B cell (primary cell): Measurements from ENCODE around the gene CTDNEP1. TPM values are rescaled to one million over a fixed set of nuclear protein-coding genes. Genes with fewer than 3 reads are reported as not detected.

Experiments used
- ATAC-seq: fragments of 200-7000 bp; cut with Tn5 transposase; one replicate; pipeline ENCODE4 v1.10.0; 2021; ENCODE audit warnings: low read depth, mild to moderate bottlenecking, moderate number of reproducible peaks, moderate library complexity
- CTCF ChIA-PET: fragments of 350-600 bp; sonication (Branson Sonifier 250); formaldehyde crosslinking; loops from one replicate; lab custom pipeline; 2021; ENCODE audit warnings: antibody characterized with exemption, inconsistent platforms; lab: Charles Lee
- POLR2A ChIA-PET: fragments of 350-600 bp; sonication (Branson Sonifier 250); formaldehyde crosslinking; loops from one replicate; lab custom pipeline; 2021; ENCODE audit warnings: antibody characterized with exemption; lab: Charles Lee
- DNase-seq: peaks from one replicate; pipeline ENCODE4 v3.0.0; 2013
- H2AFZ ChIP-seq: 2 replicates; pipeline ENCODE4 v1.6.1; 2012; ENCODE audit warnings: mild to moderate bottlenecking, low read depth, low read length; ENCODE audit not compliant: insufficient read depth, poor library complexity, severe bottlenecking
- H3K27ac ChIP-seq, 2 donors: 1 replicate in 1 of 2; 2 replicates in 1 of 2; pipeline ENCODE4 v1.5.1; 2012 to 2013; ENCODE audit warnings: low read length in 2 of 2, mild to moderate bottlenecking in 2 of 2, moderate library complexity in 1 of 2
- H3K27me3 ChIP-seq, 4 experiments: fragments of 200-600 bp in 1 of 4; sonication (generic) in 1 of 4; replicated peaks in 1 of 4; 1 replicate in 2 of 4; 2 replicates in 2 of 4; pipeline versions ENCODE4 v1.6.1 to v1.7.0; 2013 to 2016; ENCODE audit warnings: low read length in 3 of 4, mild to moderate bottlenecking in 2 of 4, mixed read lengths in 1 of 4, moderate library complexity in 1 of 4; ENCODE audit not compliant: insufficient read depth in 4 of 4, control insufficient read depth in 3 of 4; ENCODE audit errors: control extremely low read depth in 1 of 4
- H3K36me3 ChIP-seq, 2 experiments: replicated peaks in 1 of 2; 1 replicate in 1 of 2; 2 replicates in 1 of 2; pipeline versions ENCODE4 v1.6.1 to v1.7.1; 2013; ENCODE audit warnings: low read length in 1 of 2; ENCODE audit not compliant: insufficient read depth in 2 of 2, control insufficient read depth in 1 of 2; ENCODE audit errors: control extremely low read depth in 1 of 2, extremely low read depth in 1 of 2
- H3K4me1 ChIP-seq, 2 donors: fragments of 200-600 bp in 1 of 2; sonication (generic) in 1 of 2; 1 replicate in 1 of 2; 2 replicates in 1 of 2; pipeline versions ENCODE4 v1.5.1 to v1.6.1; 2013 to 2017; ENCODE audit warnings: low read length in 2 of 2; ENCODE audit not compliant: control insufficient read depth in 2 of 2, insufficient read depth in 2 of 2
- H3K4me2 ChIP-seq: replicated peaks from 2 replicates; pipeline ENCODE3; 2012; ENCODE audit warnings: mild to moderate bottlenecking, low read depth, low read length; ENCODE audit not compliant: poor library complexity, severe bottlenecking
- H3K4me3 ChIP-seq, 5 experiments: fragments of 200-600 bp in 1 of 5; sonication (generic) in 1 of 5; 1 replicate in 3 of 5; 2 replicates in 2 of 5; pipeline versions ENCODE4 v1.5.1 to v1.7.0; 2011 to 2016; ENCODE audit warnings: low read length in 4 of 5, mild to moderate bottlenecking in 4 of 5, low read depth in 2 of 5, control low read depth in 1 of 5, moderate library complexity in 1 of 5; ENCODE audit not compliant: insufficient read depth in 1 of 5; ENCODE audit errors: control extremely low read depth in 1 of 5, extremely low read depth in 1 of 5
- H3K79me2 ChIP-seq: fragments of 200-600 bp; sonication (generic); one replicate; pipeline ENCODE4 v1.6.0; 2016; ENCODE audit warnings: low read length; ENCODE audit not compliant: control insufficient read depth, insufficient read depth
- H3K9ac ChIP-seq: fragments of 200-600 bp; sonication (generic); 2 replicates; pipeline ENCODE4 v1.6.1; 2017; ENCODE audit warnings: mild to moderate bottlenecking, low read length, moderate library complexity
- H3K9me3 ChIP-seq, 3 donors: one replicate each; pipeline versions ENCODE4 v1.6.1 to v1.7.1; 2013; ENCODE audit warnings: low read length in 2 of 3; ENCODE audit not compliant: control insufficient read depth in 2 of 3, insufficient read depth in 1 of 3; ENCODE audit errors: control extremely low read depth in 1 of 3
- H4K20me1 ChIP-seq: 2 replicates; pipeline ENCODE4 v1.6.0; 2012; ENCODE audit warnings: mild to moderate bottlenecking, low read length; ENCODE audit not compliant: insufficient read depth, control insufficient read depth, poor library complexity, severe bottlenecking
- H3K27ac Mint-ChIP-seq: one replicate; pipeline ENCODE4 v1.8.0; 2021; ENCODE audit warnings: mixed read lengths
- H3K27me3 Mint-ChIP-seq: one replicate; pipeline ENCODE4 v1.8.0; 2021; ENCODE audit warnings: mixed read lengths
- H3K4me1 Mint-ChIP-seq: one replicate; pipeline ENCODE4 v1.8.0; 2021; ENCODE audit warnings: mixed read lengths
- H3K4me3 Mint-ChIP-seq: one replicate; pipeline ENCODE4 v1.8.0; 2021; ENCODE audit warnings: mixed read lengths
- H3K9me3 Mint-ChIP-seq: one replicate; pipeline ENCODE4 v1.8.0; 2022; ENCODE audit warnings: mixed read lengths; ENCODE audit not compliant: insufficient read depth
- EZH2 ChIP-seq: IDR thresholded peaks from 2 replicates; pipeline ENCODE4 v1.6.1; 2012; ENCODE audit warnings: borderline replicate concordance, low read depth, mild to moderate bottlenecking, moderate library complexity, low read length; ENCODE audit not compliant: insufficient read depth, poor library complexity, severe bottlenecking
- WGBS: methylation state at CpG from one replicate; pipeline ENCODE4 v1.1.5; 2013; ENCODE audit warnings: missing lambda C conversion rate; ENCODE audit not compliant: insufficient coverage; 5-methylcytosine and 5-hydroxymethylcytosine counted together
- intact Hi-C: fragments of 100-400 bp; cut with micrococcal nuclease; formaldehyde crosslinking; loops from one replicate; pipeline ENCODE4 v1.10.0; 2022
- polyA plus RNA-seq: library from polyadenylated mRNA; depleted of rRNA; stranded (reverse); fragments of >200 nt; gene quantifications from 2 replicates; pipeline ENCODE4 v1.2.3, GENCODE V29; 2012
- total RNA-seq, 2 donors: library from RNA; stranded (reverse); fragments of 120-200 nt in 1 of 2; gene quantifications; 1 replicate in 1 of 2; 2 replicates in 1 of 2; pipeline versions ENCODE4 v1.2.3 to v1.2.4, GENCODE V29; 2013 to 2022
- TF ChIP-seq, protein P1 (sequence below): fragments of 200-600 bp; IDR thresholded peaks from one replicate; pipeline ENCODE4 v1.8.0; 2022; ENCODE audit warnings: antibody characterized with exemption, mild to moderate bottlenecking

The CTDNEP1 gene
- total and polyA plus RNA-seq, 2 donors (not counting 1 experiment from before 2014, with no cell fraction given), result 125 to 162 TPM

DNA sequence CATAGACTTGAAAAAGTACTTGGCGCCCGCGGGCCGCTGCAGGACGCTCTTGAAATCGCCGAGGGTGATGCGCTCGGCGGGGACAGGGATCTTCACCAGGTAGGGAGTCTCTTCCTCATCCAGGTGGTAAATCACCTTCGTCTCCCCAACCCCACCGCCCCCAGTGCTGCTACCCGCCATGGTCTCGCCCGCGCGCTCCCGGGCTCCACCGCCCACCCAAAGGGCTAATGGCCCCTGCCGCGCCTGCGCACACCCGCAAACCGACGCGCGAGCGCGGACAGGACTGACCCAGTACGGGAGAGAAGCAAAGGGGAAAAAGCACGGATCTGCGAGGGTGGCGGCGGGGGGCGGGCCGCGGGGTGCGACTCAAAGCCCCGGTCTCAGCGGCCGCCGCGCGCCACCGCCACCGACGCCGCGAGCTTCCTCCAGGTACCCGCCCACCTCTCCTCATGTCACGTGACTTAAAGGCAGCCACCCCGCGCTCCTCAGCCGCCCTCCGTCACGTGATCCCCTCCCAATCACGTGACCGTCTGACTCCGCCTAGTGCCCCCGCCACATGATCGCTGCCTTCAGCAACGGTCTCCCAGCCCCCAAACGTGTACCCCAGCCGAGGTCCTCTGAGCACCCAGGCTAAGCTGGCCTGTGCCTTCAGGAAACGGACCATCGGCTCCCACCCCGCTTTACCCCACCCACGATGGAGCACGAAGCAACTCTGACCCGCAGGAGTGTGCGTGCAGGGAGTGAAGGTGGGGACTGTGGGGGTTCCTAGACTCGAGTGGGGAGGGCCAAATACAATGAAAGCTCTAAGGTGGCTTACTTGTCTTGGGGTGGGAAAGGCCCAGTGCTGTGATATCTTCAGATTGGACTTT lies 17.2 kb downstream of the CTDNEP1 start, which contains the start of gene DVL2:
TSS of gene DVL2 (minus strand) at position 435 of the 869 bp plus-strand sequence. CDS start at position 180, 255 bp downstream.
- Histone ChIP-seq H3K36me3 (peaks cover 0 to 25% of the 10 kb centered on the region in 2 experiments), H3K4me3 (peak within 1 kb of the TSS; percentile 80 to 96 (median 92)), H3K27ac (peak within 1 kb of the TSS; percentile 68 to 88), H3K4me2 (peak within 1 kb of the TSS; percentile 96), H2AFZ (peak within 1 kb of the TSS; percentile 94), H3K79me2 (peaks cover 68% of the 10 kb centered on the region), H3K4me1 (peaks cover 31 to 42% of the 10 kb centered on the region in 2 donors), H4K20me1 (peaks cover 15% of the 10 kb centered on the region), H3K9me3 (no peaks in the 10 kb centered on the region), H3K9ac (peak within 1 kb of the TSS; percentile 78), H3K27me3 (no peaks in the 10 kb centered on the region)
- ATAC-seq (peak; percentile 50), DNase-seq (peak; percentile 97)
- Mint-ChIP-seq H3K4me3 (peak within 1 kb of the TSS; percentile 97), H3K27me3 (no peaks in the 10 kb centered on the region), H3K9me3 (no peaks in the 10 kb centered on the region), H3K27ac (peak within 1 kb of the TSS; percentile 99), H3K4me1 (peaks cover 44% of the 10 kb centered on the region)
- WGBS, result under 1% methylated on average over 63 of the region's 72 CpGs
- intact Hi-C loops, result loop anchor here (1.0 kb wide), 4 partner anchors 15 to 95 kb away; partner anchors contain the start of genes ACADVL, DLG4 and NEURL4
- ChIA-PET POLR2A (interaction anchor here (0.6 to 13.1 kb wide), 12 partner anchors 9 to 1013 kb away, joined by 3 to 157 read pairs (median 4); partner anchors contain the start of genes ACADVL, ACAP1, DLG4 and GABARAP), CTCF (interaction anchor here (0.6 to 1.7 kb wide), 5 partner anchors 8 to 320 kb away, joined by 3 to 15 read pairs (median 3); partner anchors contain the start of genes ACADVL and DLG4)
- TF ChIP-seq, protein P1, sequence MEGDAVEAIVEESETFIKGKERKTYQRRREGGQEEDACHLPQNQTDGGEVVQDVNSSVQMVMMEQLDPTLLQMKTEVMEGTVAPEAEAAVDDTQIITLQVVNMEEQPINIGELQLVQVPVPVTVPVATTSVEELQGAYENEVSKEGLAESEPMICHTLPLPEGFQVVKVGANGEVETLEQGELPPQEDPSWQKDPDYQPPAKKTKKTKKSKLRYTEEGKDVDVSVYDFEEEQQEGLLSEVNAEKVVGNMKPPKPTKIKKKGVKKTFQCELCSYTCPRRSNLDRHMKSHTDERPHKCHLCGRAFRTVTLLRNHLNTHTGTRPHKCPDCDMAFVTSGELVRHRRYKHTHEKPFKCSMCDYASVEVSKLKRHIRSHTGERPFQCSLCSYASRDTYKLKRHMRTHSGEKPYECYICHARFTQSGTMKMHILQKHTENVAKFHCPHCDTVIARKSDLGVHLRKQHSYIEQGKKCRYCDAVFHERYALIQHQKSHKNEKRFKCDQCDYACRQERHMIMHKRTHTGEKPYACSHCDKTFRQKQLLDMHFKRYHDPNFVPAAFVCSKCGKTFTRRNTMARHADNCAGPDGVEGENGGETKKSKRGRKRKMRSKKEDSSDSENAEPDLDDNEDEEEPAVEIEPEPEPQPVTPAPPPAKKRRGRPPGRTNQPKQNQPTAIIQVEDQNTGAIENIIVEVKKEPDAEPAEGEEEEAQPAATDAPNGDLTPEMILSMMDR, result no peak
- TF ChIP-seq EZH2, result no peak
